IPS-15b (cell line): ENCODE measurements around the gene ANO10.

Source experiments
- H3K27me3 ChIP-seq: one replicate; pipeline ENCODE4 v1.6.1; 2013; ENCODE audit warnings: low read length; ENCODE audit not compliant: control insufficient read depth, insufficient read depth
- H3K36me3 ChIP-seq: one replicate; pipeline ENCODE4 v1.6.1; 2013; ENCODE audit warnings: low read length; ENCODE audit not compliant: control insufficient read depth, insufficient read depth
- H3K4me1 ChIP-seq: one replicate; pipeline ENCODE4 v1.6.1; 2013; ENCODE audit warnings: mild to moderate bottlenecking, low read length; ENCODE audit not compliant: control insufficient read depth, insufficient read depth
- H3K4me3 ChIP-seq: one replicate; pipeline ENCODE4 v1.5.1; 2013; ENCODE audit warnings: low read depth, low read length
- H3K9ac ChIP-seq: one replicate; pipeline ENCODE4 v1.6.1; 2013; ENCODE audit warnings: low read depth, mild to moderate bottlenecking, low read length
- H3K9me3 ChIP-seq: one replicate; pipeline ENCODE4 v1.6.1; 2013; ENCODE audit warnings: mild to moderate bottlenecking, low read length; ENCODE audit not compliant: control insufficient read depth, insufficient read depth

Gene ANO10

GRCh38 chr3:43644443-43644842 is 22.6 kb upstream of the ANO10 start:
- Histone ChIP-seq H3K9ac (no peak overlapping the region), H3K9me3 (no peaks in the 10 kb centered on the region), H3K4me1 (peaks cover 2% of the 10 kb centered on the region), H3K4me3 (no peak overlapping the region), H3K27me3 (no peaks in the 10 kb centered on the region), H3K36me3 (no peaks in the 10 kb centered on the region)

- H3K36me3 ChIP-seq = no peaks in the 10 kb centered on the region
- H3K9ac ChIP-seq = no peak overlapping the region
- no peaks in the 10 kb centered on the region for H3K4me1 ChIP-seq
- H3K4me3 ChIP-seq = no peak overlapping the region
- H3K9me3 ChIP-seq = no peaks in the 10 kb centered on the region
- H3K27me3 ChIP-seq = no peaks in the 10 kb centered on the region
Observed at GRCh38 chr3:43641306-43642114, 19.7 kb upstream of the ANO10 start.

GRCh38 chr3:43640681-43641080 is 18.9 kb upstream of the ANO10 start:
- no peaks in the 10 kb centered on the region for H3K36me3 ChIP-seq
- H3K9me3 ChIP-seq = no peaks in the 10 kb centered on the region
- no peaks in the 10 kb centered on the region for H3K4me1 ChIP-seq
- no peak overlapping the region for H3K4me3 ChIP-seq
- no peak overlapping the region for H3K9ac ChIP-seq
- H3K27me3 ChIP-seq = no peaks in the 10 kb centered on the region

- H3K4me1 ChIP-seq = no peaks in the 10 kb centered on the region
- no peaks in the 10 kb centered on the region for H3K36me3 ChIP-seq
- H3K9ac ChIP-seq = no peak overlapping the region
- H3K4me3 ChIP-seq = no peak overlapping the region
- H3K27me3 ChIP-seq = no peaks in the 10 kb centered on the region
- no peaks in the 10 kb centered on the region for H3K9me3 ChIP-seq
Observed at GRCh38 chr3:43638594-43639447, 17.0 kb upstream of the ANO10 start.

- Histone ChIP-seq H3K4me1 (no peaks in the 10 kb centered on the region), H3K27me3 (no peaks in the 10 kb centered on the region), H3K36me3 (no peaks in the 10 kb centered on the region), H3K4me3 (no peak overlapping the region), H3K9me3 (no peaks in the 10 kb centered on the region), H3K9ac (no peak overlapping the region)
Observed at GRCh38 chr3:43637702-43638101, 15.9 kb upstream of the ANO10 start.

GRCh38 chr3:43632986-43633385 is 11.2 kb upstream of the ANO10 start:
- Histone ChIP-seq H3K27me3 (no peaks in the 10 kb centered on the region), H3K4me1 (no peaks in the 10 kb centered on the region), H3K9ac (no peak overlapping the region), H3K4me3 (no peak overlapping the region), H3K9me3 (no peaks in the 10 kb centered on the region), H3K36me3 (no peaks in the 10 kb centered on the region)

- H3K4me3 ChIP-seq = no peak overlapping the region
- no peaks in the 10 kb centered on the region for H3K27me3 ChIP-seq
Observed at GRCh38 chr3:43632269-43632733, 10.5 kb upstream of the ANO10 start.

GRCh38 chr3:43629741-43630140 is 7.9 kb upstream of the ANO10 start:
- no peaks in the 10 kb centered on the region for H3K9me3 ChIP-seq
- H3K36me3 ChIP-seq = no peaks in the 10 kb centered on the region
- H3K9ac ChIP-seq = no peak overlapping the region
- H3K4me1 ChIP-seq = no peaks in the 10 kb centered on the region
- no peak overlapping the region for H3K4me3 ChIP-seq
- no peaks in the 10 kb centered on the region for H3K27me3 ChIP-seq

More at GRCh38 chr3:43632269-43632733, 10.5 kb upstream of the ANO10 start:
- Histone ChIP-seq H3K9me3 (no peaks in the 10 kb centered on the region), H3K36me3 (no peaks in the 10 kb centered on the region), H3K4me1 (no peaks in the 10 kb centered on the region), H3K9ac (no peak overlapping the region)

GRCh38 chr3:43629257-43629656 is 7.4 kb upstream of the ANO10 start:
- no peak overlapping the region for H3K9ac ChIP-seq
- H3K36me3 ChIP-seq = no peaks in the 10 kb centered on the region
- no peaks in the 10 kb centered on the region for H3K9me3 ChIP-seq
- H3K4me1 ChIP-seq = no peaks in the 10 kb centered on the region
- no peak overlapping the region for H3K4me3 ChIP-seq
- no peaks in the 10 kb centered on the region for H3K27me3 ChIP-seq

- H3K4me3 ChIP-seq = no peak overlapping the region
- H3K27me3 ChIP-seq = no peaks in the 10 kb centered on the region
- H3K9ac ChIP-seq = no peak overlapping the region
- H3K9me3 ChIP-seq = no peaks in the 10 kb centered on the region
- no peaks in the 10 kb centered on the region for H3K4me1 ChIP-seq
- H3K36me3 ChIP-seq = no peaks in the 10 kb centered on the region
Observed at GRCh38 chr3:43627360-43627759, 5.5 kb upstream of the ANO10 start.

- no peaks in the 10 kb centered on the region for H3K9me3 ChIP-seq
- no peaks in the 10 kb centered on the region for H3K36me3 ChIP-seq
- no peak overlapping the region for H3K4me3 ChIP-seq
- no peak overlapping the region for H3K9ac ChIP-seq
- no peaks in the 10 kb centered on the region for H3K27me3 ChIP-seq
- no peaks in the 10 kb centered on the region for H3K4me1 ChIP-seq
Observed at GRCh38 chr3:43624619-43625305, 3.0 kb upstream of the ANO10 start.
